HK-2 (cell line): ENCODE results near the gene CEP20.
"Not testable (repeated sequence)": the region's sequence is repeated elsewhere in the genome, so short reads cannot be mapped to it uniquely, and the experiment has no call there.

ENCODE experiments used
- DNase-seq: peaks from one replicate; pipeline ENCODE4 v3.0.0-alpha.2; 2018; ENCODE audit not compliant: unreplicated experiment

CEP20 gene

DNA sequence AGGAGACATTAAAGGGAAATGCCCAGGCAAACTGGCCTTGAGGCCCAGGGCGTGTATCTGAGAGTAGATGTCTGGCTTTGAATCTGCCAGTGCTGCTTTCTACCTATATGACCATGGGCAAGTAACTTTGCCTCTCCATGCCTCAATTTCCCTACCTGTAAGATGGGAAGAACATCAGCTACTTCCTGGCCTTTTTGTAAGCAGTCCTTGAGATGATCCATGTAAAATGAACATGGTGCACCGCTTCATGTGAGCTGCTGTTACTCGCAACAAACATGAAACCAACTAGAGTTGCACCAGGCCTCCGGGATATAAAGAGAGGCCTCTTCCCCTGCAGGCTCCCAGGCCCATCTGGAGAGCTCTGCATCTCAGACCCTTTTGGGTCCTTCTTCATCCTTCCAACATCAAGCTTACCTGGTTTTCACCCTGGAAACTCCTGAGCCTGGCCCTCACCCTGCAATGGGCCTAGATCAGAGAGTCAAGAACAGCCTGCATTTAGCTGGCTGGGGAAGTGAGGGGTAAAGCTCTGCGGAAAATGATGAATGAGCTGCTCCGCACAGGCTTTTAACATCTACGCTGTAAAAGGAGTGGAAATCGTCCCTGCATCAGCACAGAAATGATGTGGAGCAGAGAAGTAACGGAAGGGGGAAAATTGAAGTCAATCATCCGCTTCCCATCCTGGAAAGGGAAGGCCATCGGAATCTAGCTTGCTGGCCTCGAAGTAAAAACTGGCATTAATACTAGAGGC, 29.3 kb downstream of the CEP20 start:
- DNase-seq: no peak

DNA sequence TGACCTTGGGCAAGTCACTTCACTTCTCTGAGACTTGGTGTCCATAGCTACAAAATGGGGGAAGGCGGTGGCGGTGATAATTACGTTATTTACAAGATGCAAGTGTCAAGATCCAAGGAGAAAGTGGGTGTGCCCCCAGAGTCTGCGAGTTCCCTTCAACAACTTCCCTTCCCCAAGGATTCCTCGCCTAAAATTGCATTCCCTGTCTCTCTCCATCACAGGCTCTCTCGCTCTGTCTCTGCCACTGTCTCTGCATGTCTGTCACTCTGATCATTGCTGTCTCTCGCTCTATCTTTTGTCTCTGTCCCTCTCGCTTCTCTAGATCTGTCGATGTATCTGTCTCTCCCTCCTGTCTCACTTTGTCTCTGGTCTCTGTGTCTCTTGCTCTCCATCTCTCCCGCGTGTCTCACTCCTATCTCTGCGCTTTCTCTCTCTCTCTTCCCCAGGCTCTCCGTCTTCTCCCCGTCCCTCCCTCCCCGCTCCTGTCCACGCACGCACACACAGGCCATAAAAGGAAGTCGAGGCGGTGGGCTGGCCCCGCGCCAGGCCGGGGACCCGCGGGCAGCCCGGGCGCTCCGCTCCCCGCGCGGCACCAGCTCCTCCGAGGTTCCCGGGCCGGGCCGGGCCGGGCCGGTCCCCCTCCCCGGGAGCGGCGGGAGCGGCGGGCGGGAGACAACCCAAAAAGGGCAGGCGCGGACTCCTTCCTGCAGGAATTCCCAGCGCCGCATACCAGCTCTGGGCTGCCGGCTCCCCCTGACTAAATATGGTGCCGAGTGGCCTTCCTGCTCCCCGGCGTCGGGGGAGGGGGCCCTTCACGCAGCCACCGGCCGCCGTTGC, 30.5 kb downstream of the CEP20 start:
- DNase-seq: peak; percentile 28

DNA sequence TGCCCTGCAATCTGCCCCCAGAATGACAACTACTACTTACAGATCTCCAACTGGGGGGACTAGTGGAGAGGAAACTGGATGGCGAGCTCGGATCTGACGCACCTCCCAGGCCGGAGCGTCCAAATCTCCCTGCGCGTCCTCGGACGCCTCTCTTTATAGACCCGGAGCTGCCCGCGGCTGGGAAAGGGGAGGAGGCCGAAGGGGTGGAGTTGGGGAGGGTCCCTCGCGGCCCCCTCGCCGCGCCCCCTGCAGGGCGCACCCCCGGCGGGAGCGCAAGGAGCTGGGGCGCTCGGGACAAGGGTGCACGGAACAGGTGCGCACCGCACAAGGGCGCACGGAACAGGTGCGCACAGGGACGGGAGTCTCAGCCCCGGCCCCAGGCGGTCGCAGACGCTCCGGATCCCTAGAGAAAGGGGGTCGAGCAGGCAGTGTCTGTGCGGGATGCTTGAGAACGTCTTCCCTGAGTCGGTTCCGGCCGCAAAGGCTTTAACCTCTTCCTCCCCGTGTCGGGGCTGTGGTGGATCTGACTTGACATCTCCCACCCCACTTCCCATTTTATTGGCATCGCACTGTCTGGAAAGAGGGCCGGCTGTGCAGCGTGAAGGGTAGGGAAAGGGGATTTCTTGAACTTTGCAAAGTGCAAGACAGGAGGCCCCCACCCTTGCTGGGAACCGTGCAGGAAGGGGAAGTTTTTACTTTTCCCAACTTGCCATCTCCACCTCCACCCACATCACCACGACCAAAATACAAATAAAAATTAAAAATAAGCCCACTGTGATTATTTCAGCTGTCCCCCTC, 31.3 kb downstream of the CEP20 start, which contains the start of gene MYH11:
Gene MYH11 (minus strand): TSS at position 128 of the 798 bp plus-strand sequence. CDS start 18,776 bp downstream, outside the sequence.
- no peak for DNase-seq

DNA sequence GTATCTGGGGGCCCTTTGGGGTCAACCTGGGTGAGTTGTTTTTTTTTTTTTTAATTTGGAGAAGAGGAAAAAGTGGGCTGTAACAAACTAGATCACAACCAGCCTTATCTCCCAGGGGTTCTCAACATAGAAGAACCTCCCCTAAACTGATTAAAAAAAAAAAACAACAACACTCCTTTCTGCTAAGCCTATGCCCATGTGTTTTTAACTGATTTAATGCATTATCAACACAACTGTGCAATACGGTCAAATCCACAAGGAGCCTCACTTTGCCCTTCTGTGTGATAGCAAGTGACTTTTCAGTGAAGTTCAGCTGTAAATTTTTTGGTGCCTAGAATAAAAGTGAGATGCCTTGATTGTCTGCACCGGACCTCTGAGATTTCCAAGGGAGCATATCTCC, 32.2 kb downstream of the CEP20 start:
- DNase-seq: no peak

DNA sequence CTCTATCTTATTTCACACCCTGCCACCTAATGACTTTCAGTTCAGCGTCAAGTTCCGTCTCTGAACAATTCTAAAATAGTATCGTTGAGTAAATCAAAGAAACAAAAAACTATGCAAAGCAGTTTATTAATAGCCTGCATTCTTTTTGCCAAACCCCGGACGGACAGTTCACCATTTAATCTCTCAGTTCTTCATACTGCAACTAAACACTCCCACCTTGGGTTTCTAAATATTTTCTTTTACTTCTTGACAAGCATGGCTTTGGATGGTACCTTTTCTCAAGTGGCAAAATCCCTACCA, 32.7 kb downstream of the CEP20 start:
- no peak for DNase-seq

DNA sequence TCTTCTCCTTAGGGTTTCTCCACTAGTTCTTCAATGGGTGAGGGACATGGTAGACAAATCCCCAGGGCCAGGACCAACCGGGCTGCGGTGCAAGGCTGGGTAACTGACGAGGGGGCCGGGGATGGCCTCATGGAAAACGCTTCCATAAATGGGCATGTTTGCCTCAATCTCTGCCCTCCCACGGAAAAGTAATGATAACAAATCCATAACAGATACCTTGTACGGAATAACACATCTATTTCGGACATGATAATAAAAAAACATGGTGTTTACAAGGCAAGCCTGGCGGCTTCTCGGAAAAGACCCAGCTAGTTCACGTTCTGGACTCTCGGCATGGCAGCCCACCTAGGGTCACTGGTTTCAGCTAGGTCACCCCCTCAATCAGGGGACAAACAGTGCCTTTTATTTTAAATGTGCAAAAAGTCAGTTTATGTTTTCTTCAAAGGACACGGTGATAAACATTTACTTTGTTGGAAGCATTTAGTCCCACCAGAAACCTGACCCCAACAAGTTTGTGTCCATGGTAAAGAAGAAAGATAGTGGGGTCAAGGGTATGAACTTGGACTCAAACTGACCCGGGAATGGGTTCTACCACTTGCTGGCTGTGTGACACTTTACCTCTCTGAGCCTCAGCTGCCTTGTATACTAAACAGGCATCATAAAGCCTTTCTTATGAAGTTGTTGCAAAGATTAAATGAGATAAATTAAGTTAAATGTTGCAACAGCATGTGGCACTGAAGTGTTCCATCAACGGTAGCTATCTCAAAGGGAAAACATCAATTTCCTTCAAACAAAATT, 33.3 kb downstream of the CEP20 start:
- DNase-seq: no peak

DNA sequence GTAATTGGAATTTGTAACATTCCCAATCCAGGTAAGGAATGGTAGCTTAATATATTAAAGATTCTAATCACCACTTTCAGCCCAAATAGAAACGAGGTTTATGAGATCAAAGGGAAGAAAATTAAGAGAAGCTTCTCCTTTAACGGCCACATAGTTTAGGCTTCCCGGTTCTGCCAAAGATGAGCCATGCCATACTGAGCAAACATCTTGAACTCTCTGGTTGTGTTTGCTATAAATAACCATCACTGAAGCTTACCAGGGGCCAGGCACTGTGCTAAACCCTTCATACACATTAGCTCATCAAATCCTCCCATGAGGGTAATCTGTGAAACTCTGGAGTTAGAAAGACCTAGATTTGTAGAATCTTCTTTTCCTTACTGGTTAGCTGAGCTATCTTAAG, 34.3 kb downstream of the CEP20 start:
- DNase-seq: no peak

DNA sequence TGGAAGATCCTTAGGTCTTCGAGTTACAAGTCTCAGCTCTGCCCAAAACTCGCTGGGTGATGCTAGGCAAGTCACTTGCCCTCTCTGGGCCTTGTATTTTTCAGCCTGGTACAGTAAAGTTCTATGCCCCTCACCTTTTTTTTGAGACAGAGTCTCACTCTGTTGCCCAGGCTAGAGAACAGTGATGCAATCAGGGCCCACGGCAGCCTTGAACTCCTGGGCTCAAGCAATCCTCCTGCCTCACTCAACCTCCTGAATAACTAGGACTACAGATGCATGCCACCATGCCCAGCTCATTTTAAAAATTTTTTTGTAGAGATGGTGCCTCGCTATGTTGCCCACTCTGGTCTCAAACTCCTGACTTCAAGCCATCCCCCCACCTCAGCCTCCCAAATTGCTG, 35.4 kb downstream of the CEP20 start:
- no peak for DNase-seq

DNA sequence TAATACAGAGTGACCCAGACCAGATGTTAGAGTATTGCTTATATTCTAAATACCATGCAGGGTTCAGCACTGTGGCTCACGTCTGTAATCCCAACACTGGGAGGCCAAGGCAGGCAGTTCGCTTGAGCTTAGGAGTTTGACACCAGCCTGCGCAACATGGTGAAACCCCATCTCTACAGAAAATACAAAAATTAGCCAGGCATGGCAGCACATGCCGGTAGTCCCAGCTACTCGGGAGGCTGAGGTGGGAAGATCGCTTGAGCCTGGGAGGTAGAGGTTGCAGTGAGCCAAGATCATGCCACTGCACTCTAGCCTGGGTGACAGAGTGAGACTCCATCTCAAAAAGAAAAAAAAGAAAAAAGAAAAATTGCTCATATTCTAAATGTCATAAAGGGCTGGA, 37.8 kb downstream of the CEP20 start:
- DNase-seq: not testable (repeated sequence)

DNA sequence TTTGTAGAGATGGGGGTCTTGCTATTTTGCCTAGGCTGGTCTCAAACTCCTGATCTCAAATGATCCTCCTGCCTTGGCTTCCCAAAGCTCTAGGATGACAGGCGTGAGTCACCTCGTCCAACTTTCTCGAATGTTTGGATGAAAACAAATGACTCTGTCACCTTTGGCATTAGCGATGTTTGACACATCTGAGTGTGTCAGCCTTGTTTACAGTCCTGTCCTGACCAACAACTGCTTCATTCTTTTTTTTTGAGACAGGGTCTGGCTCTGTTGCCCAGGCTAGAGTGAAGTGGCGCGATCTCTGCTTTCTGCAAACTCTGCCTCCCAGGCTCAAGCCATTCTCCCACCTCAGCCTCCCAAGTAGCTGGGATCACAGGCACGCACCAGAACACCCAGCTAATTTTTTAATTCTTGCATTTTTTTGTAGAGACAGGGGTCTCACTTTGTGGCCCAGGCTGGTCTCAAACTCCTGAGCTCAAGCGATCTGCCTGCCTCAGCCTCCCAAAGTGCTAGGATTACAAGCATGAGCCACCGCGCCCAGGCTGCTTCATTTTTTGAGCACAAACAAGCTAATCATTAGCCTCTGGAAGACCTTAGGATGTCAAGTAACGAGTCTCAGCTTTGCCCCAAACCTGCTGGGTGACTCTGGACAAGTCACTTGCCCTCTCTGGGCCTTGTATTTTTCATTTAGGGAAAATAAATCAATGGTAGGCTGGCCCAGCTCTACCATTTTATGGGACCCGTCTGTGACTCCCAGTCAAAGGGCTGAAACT, 39.0 kb downstream of the CEP20 start:
- DNase-seq: no peak

DNA sequence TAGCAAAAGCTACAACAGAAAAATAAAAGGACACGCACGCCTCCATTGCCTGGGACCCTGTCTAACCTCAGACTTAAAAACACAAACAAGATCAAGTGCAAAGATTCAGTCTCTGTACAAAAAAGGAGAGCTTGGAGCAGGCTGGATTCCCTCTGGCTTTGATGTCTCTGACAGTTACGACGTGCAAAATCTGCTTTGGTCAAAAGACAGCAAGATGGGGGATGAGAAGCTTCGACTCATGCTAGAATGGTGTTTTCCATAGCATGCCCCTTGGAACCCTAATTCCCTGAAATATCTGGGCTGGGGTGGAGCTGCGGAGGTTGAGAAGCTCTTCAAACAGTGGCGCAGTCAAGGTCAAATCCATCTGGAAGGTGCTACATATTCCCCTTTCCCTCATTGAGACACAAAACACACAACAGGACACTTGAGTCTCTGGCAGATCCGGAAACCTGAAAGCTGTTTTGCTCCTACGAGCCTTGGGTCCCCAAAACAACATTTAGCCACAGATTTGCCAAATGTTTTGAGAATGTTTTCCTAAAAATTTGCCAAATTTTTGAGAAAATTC, 40.7 kb downstream of the CEP20 start:
- DNase-seq: no peak

DNA sequence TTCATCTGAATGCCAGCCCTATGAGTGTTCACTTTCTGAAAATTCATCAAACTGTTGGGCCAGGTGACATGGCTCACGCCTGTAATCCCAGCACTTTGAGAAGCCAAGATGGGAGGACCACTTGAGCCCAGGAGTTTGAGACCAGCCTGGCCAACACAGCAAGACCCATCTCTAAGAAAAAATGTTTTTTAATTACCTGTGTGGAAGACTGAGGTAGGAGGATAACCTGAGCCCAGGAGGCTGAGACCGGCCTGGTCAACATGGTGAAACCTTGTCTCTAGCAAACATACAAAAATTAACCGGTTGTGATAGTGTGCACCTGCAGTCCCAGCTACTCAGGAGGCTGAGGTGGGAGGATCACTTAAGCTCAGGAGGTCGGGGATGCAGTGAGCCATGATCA, 41.9 kb downstream of the CEP20 start:
- DNase-seq: no peak

DNA sequence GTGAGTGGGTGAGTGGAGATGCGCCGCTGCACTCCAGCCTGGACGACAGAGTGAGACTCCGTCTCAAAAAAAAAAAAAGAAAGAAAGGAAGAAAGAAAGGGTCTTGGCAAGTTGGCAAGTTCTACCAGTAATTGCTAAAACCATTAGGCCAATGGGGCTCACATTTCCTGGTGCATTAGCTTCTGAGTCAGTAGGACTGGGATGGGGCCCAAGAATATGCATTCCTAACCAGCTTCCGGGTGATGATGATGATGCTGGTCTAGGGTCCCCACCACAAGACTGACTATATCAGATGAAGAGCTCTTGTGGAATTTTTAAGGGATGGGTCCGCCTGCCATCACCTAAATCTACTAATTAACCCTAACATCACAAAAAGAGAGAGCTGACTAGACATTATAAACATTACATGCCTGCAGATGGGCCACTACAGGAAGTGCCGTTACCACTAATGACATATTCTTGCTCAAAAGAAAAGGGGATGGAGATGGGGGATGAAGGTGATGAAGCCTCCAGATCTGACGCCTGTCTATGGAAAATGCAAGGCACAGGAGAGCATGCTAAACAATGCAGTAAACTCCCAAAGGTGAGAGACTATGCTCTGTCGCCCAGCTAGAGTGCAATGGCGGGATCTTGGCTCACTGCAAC, 44.6 kb downstream of the CEP20 start:
- no peak for DNase-seq

DNA sequence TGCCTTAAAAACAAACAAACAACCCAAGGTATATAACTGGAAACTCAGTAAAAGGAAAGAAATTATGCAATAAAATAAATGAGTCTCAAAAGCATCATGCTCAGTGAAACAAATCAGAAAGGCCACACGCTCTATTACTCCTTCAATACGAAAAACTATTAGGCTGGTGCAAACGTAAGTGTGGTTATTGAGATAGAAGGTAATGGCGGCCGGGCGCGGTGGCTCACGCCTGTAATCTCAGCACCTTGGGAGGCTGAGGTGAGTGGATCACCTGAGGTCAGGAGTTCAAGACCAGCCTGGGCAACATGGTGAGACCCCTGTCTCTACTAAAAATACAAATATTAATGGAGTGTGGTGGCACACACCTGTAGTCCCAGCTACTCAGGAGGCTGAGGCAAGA, 49.2 kb downstream of the CEP20 start:
- not testable (repeated sequence) for DNase-seq

DNA sequence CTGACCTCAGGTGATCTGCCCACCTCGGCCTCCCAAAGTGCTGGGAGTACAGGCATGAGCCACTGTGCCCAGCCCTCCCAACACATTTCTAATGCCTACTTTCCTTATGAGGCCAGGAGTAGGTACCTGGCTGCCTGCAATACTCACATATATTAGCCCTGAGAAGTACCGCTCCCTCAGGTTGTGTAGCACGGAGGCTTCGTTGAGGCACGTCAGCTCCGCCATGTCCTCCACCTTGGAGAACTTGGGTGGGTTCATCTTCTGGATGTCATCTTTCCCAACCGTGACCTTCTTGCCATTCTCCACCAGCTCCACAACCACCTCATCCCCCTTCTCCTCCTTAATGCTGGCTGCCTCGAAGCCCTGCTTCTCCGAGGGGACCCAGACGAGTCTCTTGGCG, 50.6 kb downstream of the CEP20 start:
- DNase-seq: no peak

DNA sequence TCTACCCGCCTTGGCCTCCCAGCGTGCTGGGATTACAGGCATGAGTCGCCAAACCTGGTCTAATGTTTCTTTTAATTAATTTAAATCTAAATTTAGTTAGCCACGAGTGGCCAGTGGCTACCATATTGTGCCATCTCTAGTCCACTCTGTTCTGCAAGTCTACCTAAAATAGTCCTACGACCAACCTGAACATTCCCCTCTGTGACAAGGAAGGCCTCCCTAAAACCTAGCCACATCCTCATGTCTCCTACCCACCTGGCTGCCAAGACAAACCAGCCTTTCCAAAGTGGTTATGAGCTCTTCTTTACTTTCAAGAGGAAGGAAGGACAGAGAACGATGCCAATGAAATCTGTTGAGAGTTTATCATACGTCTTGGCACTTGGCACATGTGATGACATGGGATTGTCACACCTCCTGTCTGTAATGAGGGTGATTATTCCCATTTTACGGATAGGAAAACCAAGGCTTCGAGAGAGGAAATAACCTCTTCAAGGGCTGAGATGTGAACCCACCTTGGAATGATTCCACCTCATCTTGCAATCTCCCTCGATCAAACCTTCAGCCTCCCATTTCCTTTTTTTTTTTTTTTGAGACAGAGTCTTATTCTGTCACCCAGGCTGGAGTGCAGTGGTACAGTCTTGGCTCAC, 51.3 kb downstream of the CEP20 start:
- no peak for DNase-seq

DNA sequence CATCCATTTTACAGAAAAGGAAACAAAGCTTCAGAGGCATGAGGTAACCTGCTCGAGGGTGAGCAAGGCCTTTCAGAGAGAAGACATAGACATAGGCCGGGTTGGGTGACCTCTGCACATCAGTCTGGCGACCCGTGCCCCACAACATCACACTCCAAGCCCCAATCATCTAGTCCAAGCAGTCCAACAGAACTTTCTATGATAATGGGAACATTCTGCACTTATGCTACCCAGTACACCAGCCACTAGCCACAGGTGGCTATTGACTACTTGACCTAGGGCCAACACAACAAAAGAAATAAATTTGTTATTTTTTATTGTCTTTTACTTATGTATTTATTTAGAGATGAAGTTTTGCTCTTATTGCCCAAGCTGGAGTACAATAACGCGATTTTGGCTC, 52.3 kb downstream of the CEP20 start:
- DNase-seq: no peak

DNA sequence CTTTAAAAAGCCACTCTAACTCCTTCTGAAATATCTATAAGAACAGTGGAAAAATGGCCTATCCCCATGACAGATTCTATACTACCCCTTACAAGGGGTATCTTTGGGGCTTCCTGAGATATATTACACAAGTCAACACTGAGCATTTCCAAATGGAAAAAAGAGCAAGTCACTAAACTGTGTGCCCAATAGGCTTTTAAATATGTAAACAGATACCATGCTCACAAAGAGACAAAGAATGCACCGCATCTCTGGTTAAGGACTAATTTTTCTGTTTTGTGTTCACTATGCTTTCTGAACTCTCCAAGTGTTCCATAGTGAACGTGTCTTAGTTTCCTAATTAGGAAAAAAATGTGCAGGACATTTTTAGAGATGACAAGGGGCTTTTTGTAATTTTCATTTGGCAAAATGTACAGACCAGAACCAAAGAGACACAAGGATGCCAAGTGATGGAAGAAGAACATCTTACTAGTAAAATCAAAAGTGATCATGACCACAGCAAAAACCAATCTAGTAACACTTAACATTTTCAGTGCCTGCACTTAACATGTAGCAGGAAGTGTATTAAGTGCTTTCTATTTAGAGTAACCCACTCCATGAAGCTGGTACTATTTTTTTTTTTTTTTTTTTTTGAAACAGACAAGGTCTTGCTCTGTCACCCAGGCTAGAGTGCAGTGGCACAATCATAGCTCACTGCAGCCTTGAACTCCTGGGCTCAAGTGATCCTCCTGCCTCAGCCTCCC, 53.1 kb downstream of the CEP20 start:
- no peak for DNase-seq

DNA sequence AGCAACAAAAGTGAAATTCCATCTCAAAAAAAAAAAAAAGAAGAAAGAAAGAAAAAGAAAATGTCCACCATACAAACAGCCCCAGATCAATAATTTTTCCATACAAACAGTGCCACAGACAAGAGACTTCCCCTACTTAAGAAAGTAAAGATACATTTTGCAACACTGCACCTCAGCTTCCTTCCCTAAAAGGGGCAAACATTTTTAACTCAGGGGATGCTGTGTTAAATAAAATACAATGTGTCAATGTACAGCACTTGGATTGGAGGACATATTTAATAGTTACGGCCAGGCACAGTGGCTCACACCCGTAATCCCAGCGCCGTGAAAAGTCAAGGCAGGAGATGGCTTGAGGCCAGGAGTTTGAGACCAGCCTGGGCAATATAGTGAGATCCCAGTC, 53.9 kb downstream of the CEP20 start:
- DNase-seq: no peak
